H1 (cell line): ENCODE measurements around the gene TOMM40. TPM values are rescaled to one million over a fixed set of nuclear protein-coding genes. Genes with fewer than 3 reads are reported as not detected.

ENCODE experiments used
- CTCF ChIA-PET: fragments of 300-600 bp; sonication (Branson Sonifier 250); formaldehyde crosslinking; loops from one replicate; lab custom pipeline; 2021; ENCODE audit not compliant: partially characterized antibody; lab: Charles Lee
- POLR2A ChIA-PET: fragments of 300-600 bp; sonication (Branson Sonifier 250); formaldehyde crosslinking; loops from one replicate; lab custom pipeline; 2021; ENCODE audit warnings: inconsistent platforms; ENCODE audit not compliant: partially characterized antibody; lab: Charles Lee
- DNase-seq, 2 experiments: peaks; one replicate each; pipeline versions ENCODE4 v3.0.0 to v3.0.0-alpha.2; 2010 to 2022; ENCODE audit warnings: low spot score in 2 of 2, low read depth in 1 of 2, mixed read lengths in 1 of 2
- FAIRE-seq: peaks from 2 replicates; lab custom pipeline; 2011; peaks lifted over from hg19 to GRCh38; lab: Jason Lieb, UNC
- H2AFZ ChIP-seq: 2 replicates; pipeline ENCODE4 v1.8.1; 2012; ENCODE audit warnings: low read length, inconsistent platforms
- H2AK5ac ChIP-seq: 2 replicates; pipeline ENCODE4 v1.6.1; 2013; ENCODE audit warnings: low read depth, low read length
- H2BK120ac ChIP-seq: replicated peaks from 2 replicates; pipeline ENCODE3; 2013; ENCODE audit warnings: low read depth, low read length, inconsistent platforms
- H2BK12ac ChIP-seq: 2 replicates; pipeline ENCODE4 v1.6.1; 2013; ENCODE audit warnings: low read depth, low read length
- H2BK15ac ChIP-seq: 2 replicates; pipeline ENCODE4 v1.6.1; 2013; ENCODE audit warnings: low read length
- H2BK20ac ChIP-seq: 2 replicates; pipeline ENCODE4 v1.6.1; 2013; ENCODE audit warnings: low read length
- H2BK5ac ChIP-seq: 2 replicates; pipeline ENCODE4 v1.6.1; 2013; ENCODE audit warnings: low read depth, low read length
- H3K14ac ChIP-seq: 2 replicates; pipeline ENCODE4 v1.6.1; 2013; ENCODE audit warnings: inconsistent platforms; ENCODE audit not compliant: insufficient read length
- H3K18ac ChIP-seq: 2 replicates; pipeline ENCODE4 v1.6.1; 2013; ENCODE audit warnings: low read length; ENCODE audit errors: extremely low read depth
- H3K23ac ChIP-seq: 2 replicates; pipeline ENCODE4 v1.6.1; 2013; ENCODE audit warnings: inconsistent platforms; ENCODE audit not compliant: insufficient read length
- H3K23me2 ChIP-seq: 2 replicates; pipeline ENCODE4 v1.6.1; 2013; ENCODE audit warnings: low read depth, low read length
- H3K27ac ChIP-seq: 2 replicates; pipeline ENCODE4 v1.6.1; 2011; ENCODE audit warnings: low read depth, low read length, inconsistent platforms
- H3K27me3 ChIP-seq, 4 experiments: replicated peaks in 1 of 4; 1 replicate in 1 of 4; 2 replicates in 3 of 4; pipeline versions ENCODE4 v1.6.1 to v1.8.1; 2011 to 2013; ENCODE audit warnings: low read length in 3 of 4, mild to moderate bottlenecking in 3 of 4, inconsistent platforms in 2 of 4, mixed read lengths in 2 of 4, moderate library complexity in 1 of 4; ENCODE audit not compliant: control insufficient read depth in 3 of 4, insufficient read depth in 3 of 4; ENCODE audit errors: extremely low read depth in 1 of 4
- H3K36me3 ChIP-seq, 4 experiments: 2 replicates each; pipeline versions ENCODE4 v1.6.1 to v1.8.1; 2011 to 2013; ENCODE audit warnings: mild to moderate bottlenecking in 4 of 4, low read length in 3 of 4, moderate library complexity in 2 of 4, control low read depth in 1 of 4, inconsistent platforms in 1 of 4; ENCODE audit not compliant: insufficient read depth in 4 of 4, control insufficient read depth in 2 of 4
- H3K4ac ChIP-seq: replicated peaks from 2 replicates; pipeline ENCODE3; 2013; ENCODE audit warnings: low read length, low read depth, mixed read lengths, inconsistent platforms; ENCODE audit not compliant: insufficient read length
- H3K4me1 ChIP-seq, 4 experiments: replicated peaks in 1 of 4; 1 replicate in 1 of 4; 2 replicates in 3 of 4; pipeline versions ENCODE4 v1.6.1 to v1.8.1; 2011 to 2013; ENCODE audit warnings: low read length in 3 of 4, inconsistent platforms in 2 of 4, mixed read lengths in 1 of 4; ENCODE audit not compliant: insufficient read depth in 4 of 4, control insufficient read depth in 3 of 4
- H3K4me2 ChIP-seq, 2 experiments: 2 replicates each; pipeline versions ENCODE4 v1.6.1 to v1.8.1; 2011 to 2013; ENCODE audit warnings: low read depth in 2 of 2, low read length in 2 of 2, control low read depth in 1 of 2, inconsistent platforms in 1 of 2, mild to moderate bottlenecking in 1 of 2; ENCODE audit not compliant: insufficient read depth in 1 of 2
- H3K4me3 ChIP-seq, 4 experiments: fragments of 200-600, 300-600 bp in 1 of 4; sonication (generic), shearing (Covaris generic), sonication (Bioruptor Twin) in 1 of 4; 2 replicates each; pipeline versions ENCODE4 v1.5.1 to v1.8.1; 2011 to 2016; ENCODE audit warnings: low read length in 4 of 4, low read depth in 3 of 4, control low read depth in 2 of 4, inconsistent platforms in 2 of 4, mild to moderate bottlenecking in 2 of 4, mixed read lengths in 1 of 4, moderate library complexity in 1 of 4; ENCODE audit not compliant: insufficient read depth in 2 of 4; ENCODE audit errors: extremely low read depth in 1 of 4
- H3K56ac ChIP-seq: replicated peaks from 2 replicates; pipeline ENCODE3; 2013; ENCODE audit warnings: low read depth, mild to moderate bottlenecking, mixed read lengths, low read length, inconsistent platforms; ENCODE audit not compliant: insufficient read length
- H3K79me1 ChIP-seq: 2 replicates; pipeline ENCODE4 v1.6.1; 2013; ENCODE audit warnings: low read depth, low read length, control low read depth
- H3K79me2 ChIP-seq, 2 experiments: 2 replicates each; pipeline versions ENCODE4 v1.6.1 to v1.8.1; 2012 to 2013; ENCODE audit warnings: low read length in 2 of 2, mild to moderate bottlenecking in 2 of 2, inconsistent platforms in 1 of 2; ENCODE audit not compliant: insufficient read depth in 2 of 2, control insufficient read depth in 1 of 2
- H3K9ac ChIP-seq, 4 experiments: replicated peaks in 1 of 4; 1 replicate in 1 of 4; 2 replicates in 3 of 4; pipeline versions ENCODE4 v1.6.1 to v1.8.1; 2011 to 2013; ENCODE audit warnings: low read depth in 3 of 4, low read length in 3 of 4, control low read depth in 2 of 4, mild to moderate bottlenecking in 2 of 4, moderate library complexity in 2 of 4, inconsistent platforms in 1 of 4; ENCODE audit errors: extremely low read depth in 1 of 4
- H3K9me3 ChIP-seq, 2 experiments: 2 replicates each; pipeline versions ENCODE4 v1.6.1 to v1.8.1; 2012 to 2013; ENCODE audit warnings: mild to moderate bottlenecking in 2 of 2, moderate library complexity in 2 of 2, control low read depth in 1 of 2, inconsistent platforms in 1 of 2, low read depth in 1 of 2, low read length in 1 of 2, mixed read lengths in 1 of 2; ENCODE audit not compliant: insufficient read depth in 2 of 2
- H4K20me1 ChIP-seq, 2 experiments: replicated peaks in 1 of 2; 2 replicates each; pipeline versions ENCODE3 to v1.8.1; 2011 to 2013; ENCODE audit warnings: inconsistent platforms in 2 of 2, low read length in 2 of 2, mild to moderate bottlenecking in 1 of 2; ENCODE audit not compliant: insufficient read depth in 2 of 2, control insufficient read depth in 1 of 2
- H4K5ac ChIP-seq: 2 replicates; pipeline ENCODE4 v1.6.1; 2013; ENCODE audit warnings: low read length, low read depth, mixed read lengths, inconsistent platforms; ENCODE audit not compliant: insufficient read length
- H4K8ac ChIP-seq: 2 replicates; pipeline ENCODE4 v1.8.0; 2013; ENCODE audit warnings: mild to moderate bottlenecking, moderate library complexity, low read length, inconsistent platforms; ENCODE audit not compliant: insufficient read depth; ENCODE audit errors: extremely low read depth
- H4K91ac ChIP-seq: replicated peaks from 2 replicates; pipeline ENCODE3; 2013; ENCODE audit warnings: low read length, mixed read lengths, inconsistent platforms; ENCODE audit not compliant: insufficient read length
- EGR1 ChIP-seq: IDR thresholded peaks from 2 replicates; pipeline ENCODE4 v1.6.1; 2011; ENCODE audit warnings: low read depth, low read length, borderline replicate concordance
- GTF2F1 ChIP-seq: IDR thresholded peaks from 2 replicates; pipeline ENCODE4 v1.6.1; 2012; ENCODE audit warnings: low read depth, low read length, improper control_type of control experiment, borderline replicate concordance
- JUN ChIP-seq: IDR thresholded peaks from 2 replicates; pipeline ENCODE4 v1.6.1; 2011; ENCODE audit warnings: low read depth, mild to moderate bottlenecking, improper control_type of control experiment, low read length
- POLR2A ChIP-seq, 2 experiments: IDR thresholded peaks; 1 replicate in 1 of 2; 2 replicates in 1 of 2; pipeline ENCODE4 v1.6.1; 2011; ENCODE audit warnings: low read depth in 2 of 2, low read length in 2 of 2, mild to moderate bottlenecking in 2 of 2; ENCODE audit errors: control extremely low read depth in 1 of 2
- SAP30 ChIP-seq: fragments of 300-600 bp; sonication (generic); IDR thresholded peaks from 2 replicates; pipeline ENCODE4 v1.7.1; 2012; ENCODE audit warnings: low read length, moderate library complexity, mild to moderate bottlenecking, inconsistent platforms; ENCODE audit not compliant: insufficient read depth, insufficient replicate concordance
- SIN3A ChIP-seq, 2 experiments: IDR thresholded peaks in 1 of 2; conservative IDR thresholded peaks in 1 of 2; 2 replicates each; pipeline ENCODE4 v1.6.1; 2011 to 2012; ENCODE audit warnings: low read length in 2 of 2, improper control_type of control experiment in 1 of 2, low read depth in 1 of 2, mild to moderate bottlenecking in 1 of 2
- SP4 ChIP-seq: IDR thresholded peaks from 2 replicates; pipeline ENCODE4 v1.6.1; 2012; ENCODE audit warnings: low read length, inconsistent platforms
- TCF12 ChIP-seq: IDR thresholded peaks from 2 replicates; pipeline ENCODE4 v1.6.1; 2011; ENCODE audit warnings: low read depth, mild to moderate bottlenecking, low read length
- ZNF274 ChIP-seq: IDR thresholded peaks from 2 replicates; pipeline ENCODE4 v1.7.0; 2012; ENCODE audit warnings: low read length, borderline replicate concordance; ENCODE audit errors: extremely low read depth
- WGBS, 2 experiments: shearing (Covaris generic) in 1 of 2; methylation state at CpG; one replicate each; pipeline versions ENCODE4 v1.1.6 to v1.1.7; 2013 to 2015; ENCODE audit warnings: low lambda C conversion rate in 2 of 2, mixed read lengths in 2 of 2, inconsistent platforms in 1 of 2, low coverage in 1 of 2, missing lambda C conversion rate in 1 of 2; ENCODE audit not compliant: insufficient replicate concordance in 2 of 2, insufficient coverage in 1 of 2, insufficient read length in 1 of 2; ENCODE audit errors: extremely low coverage in 1 of 2, missing lambda C conversion rate in 1 of 2; 5-methylcytosine and 5-hydroxymethylcytosine counted together
- polyA plus RNA-seq, 7 experiments: library from polyadenylated mRNA; depleted of rRNA in 3 of 7; stranded (reverse) in 5 of 7; unstranded in 2 of 7; fragments of >200 nt in 5 of 7; fragments of 200-250 nt in 2 of 7; gene quantifications; 1 replicate in 5 of 7; 2 replicates in 1 of 7; 4 replicates in 1 of 7; pipeline versions ENCODE4 v1.2.1 to v1.2.3, GENCODE V29; 2011 to 2013; ENCODE audit warnings: missing spikeins in 2 of 7, mixed read lengths in 2 of 7
- total RNA-seq: library from RNA; stranded (reverse); fragmentation: NEBNext Ultra II Directional; extraction: Animal tissue kit (Norgen Biotek cat#: 25700); gene quantifications from 2 replicates; pipeline ENCODE4 v1.2.1, GENCODE V29; 2021
- TF ChIP-seq, protein P1 (sequence below), 3 experiments: IDR thresholded peaks; 1 replicate in 2 of 3; 2 replicates in 1 of 3; pipeline versions ENCODE4 v1.5.1 to v1.6.1; 2011; ENCODE audit warnings: low read length in 3 of 3, mild to moderate bottlenecking in 3 of 3, inconsistent platforms in 2 of 3, low read depth in 1 of 3, moderate library complexity in 1 of 3; ENCODE audit not compliant: insufficient read depth in 1 of 3; ENCODE audit errors: control extremely low read depth in 1 of 3
- TF ChIP-seq, protein P2 (sequence below): IDR thresholded peaks from 2 replicates; pipeline ENCODE4 v1.6.1; 2011; ENCODE audit warnings: low read depth, mild to moderate bottlenecking, low read length; ENCODE audit not compliant: insufficient read depth

Gene TOMM40
- total and polyA plus RNA-seq, 2 of the 8 experiments (the other 6 are each of a cell fraction or from before 2014, with no cell fraction given) = 154 to 179 TPM

DNA sequence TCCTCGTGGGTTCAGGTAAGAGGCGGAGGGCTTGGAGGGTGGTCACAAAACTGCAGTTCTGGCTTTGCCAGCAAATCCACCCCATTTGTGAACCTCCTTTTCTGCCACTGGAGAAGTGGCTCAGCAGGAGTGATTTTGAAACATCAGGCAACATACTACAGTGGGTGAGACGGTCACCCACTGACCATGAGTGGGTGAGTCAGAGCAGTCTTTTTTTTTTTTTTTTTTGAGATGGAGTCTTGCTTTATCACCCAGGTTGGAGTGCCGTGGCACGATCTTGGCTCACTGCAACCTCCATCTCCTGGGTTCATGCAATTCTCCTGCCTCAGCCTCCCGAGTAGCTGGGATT lies 3.0 kb downstream of the TOMM40 start:
- Histone ChIP-seq H4K5ac (no peak overlapping the region), H3K56ac (no peak overlapping the region), H2BK120ac (no peak overlapping the region), H3K27me3 (no peaks in the 10 kb centered on the region), H2AFZ (no peak overlapping the region), H3K4ac (no peak overlapping the region), H3K4me2 (no peak overlapping the region), H3K23me2 (peaks cover 17% of the 10 kb centered on the region), H2BK20ac (no peak overlapping the region), H4K91ac (no peak overlapping the region), H3K14ac (no peak overlapping the region), H3K79me1 (peaks cover 25% of the 10 kb centered on the region), H3K9me3 (no peaks in the 10 kb centered on the region), H2BK5ac (no peak overlapping the region), H4K20me1 (peaks cover 14 to 31% of the 10 kb centered on the region in 2 experiments), H2BK12ac (no peak overlapping the region), H2BK15ac (no peak overlapping the region), H3K4me1 (peaks cover 5 to 8% (median 7%) of the 10 kb centered on the region in 4 experiments), H3K36me3 (peaks cover 36 to 55% (median 42%) of the 10 kb centered on the region in 4 experiments), H3K27ac (no peak overlapping the region), H3K79me2 (peaks cover 7 to 42% of the 10 kb centered on the region in 2 experiments), H4K8ac (no peak overlapping the region), H3K4me3 (no peak overlapping the region), H3K9ac (no peak overlapping the region), H2AK5ac (no peak overlapping the region), H3K23ac (no peak overlapping the region), H3K18ac (no peak overlapping the region)
- DNase-seq (no peak), FAIRE-seq (no peak)
- CTCF ChIA-PET = interaction anchor here (1.3 to 2.1 kb wide), 2 partner anchors 8 to 10 kb away, joined by 4 to 17 read pairs; no protein-coding TSS in a partner anchor
- POLR2A ChIA-PET = interaction anchor here (1.2 to 9.8 kb wide), 7 partner anchors 12 to 87 kb away, joined by 3 to 247 read pairs (median 6); partner anchors contain the start of genes APOE and NECTIN2
- 98% methylated on average over 6 of the region's 6 CpGs; no CpG with 5 or more reads in 1 of the 2 experiments for WGBS, 2 experiments
- TF ChIP-seq GTF2F1 = no peak
- no peak for TF ChIP-seq SAP30
- no peak for TF ChIP-seq EGR1
- TF ChIP-seq TCF12 = no peak
- TF ChIP-seq JUN = no peak
- TF ChIP-seq SIN3A (conservative IDR thresholded peaks at IDR 0.05 in 1 of 2, IDR thresholded peaks at IDR 0.05 in 1 of 2; ENCODE audit: low read depth in 1 of 2, low read length in 2 of 2) = no peak
- TF ChIP-seq ZNF274 = no peak
- TF ChIP-seq, protein P1, sequence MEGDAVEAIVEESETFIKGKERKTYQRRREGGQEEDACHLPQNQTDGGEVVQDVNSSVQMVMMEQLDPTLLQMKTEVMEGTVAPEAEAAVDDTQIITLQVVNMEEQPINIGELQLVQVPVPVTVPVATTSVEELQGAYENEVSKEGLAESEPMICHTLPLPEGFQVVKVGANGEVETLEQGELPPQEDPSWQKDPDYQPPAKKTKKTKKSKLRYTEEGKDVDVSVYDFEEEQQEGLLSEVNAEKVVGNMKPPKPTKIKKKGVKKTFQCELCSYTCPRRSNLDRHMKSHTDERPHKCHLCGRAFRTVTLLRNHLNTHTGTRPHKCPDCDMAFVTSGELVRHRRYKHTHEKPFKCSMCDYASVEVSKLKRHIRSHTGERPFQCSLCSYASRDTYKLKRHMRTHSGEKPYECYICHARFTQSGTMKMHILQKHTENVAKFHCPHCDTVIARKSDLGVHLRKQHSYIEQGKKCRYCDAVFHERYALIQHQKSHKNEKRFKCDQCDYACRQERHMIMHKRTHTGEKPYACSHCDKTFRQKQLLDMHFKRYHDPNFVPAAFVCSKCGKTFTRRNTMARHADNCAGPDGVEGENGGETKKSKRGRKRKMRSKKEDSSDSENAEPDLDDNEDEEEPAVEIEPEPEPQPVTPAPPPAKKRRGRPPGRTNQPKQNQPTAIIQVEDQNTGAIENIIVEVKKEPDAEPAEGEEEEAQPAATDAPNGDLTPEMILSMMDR (IDR thresholded peaks at IDR 0.05; ENCODE audit: control extremely low read depth in 1 of 3, insufficient read depth in 1 of 3, low read depth in 1 of 3, low read length in 3 of 3) = no peak
- TF ChIP-seq, protein P2, sequence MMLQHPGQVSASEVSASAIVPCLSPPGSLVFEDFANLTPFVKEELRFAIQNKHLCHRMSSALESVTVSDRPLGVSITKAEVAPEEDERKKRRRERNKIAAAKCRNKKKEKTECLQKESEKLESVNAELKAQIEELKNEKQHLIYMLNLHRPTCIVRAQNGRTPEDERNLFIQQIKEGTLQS = no peak
- TF ChIP-seq POLR2A (IDR thresholded peaks at IDR 0.05; ENCODE audit: control extremely low read depth in 1 of 2, low read depth in 2 of 2, low read length in 2 of 2) = no peak; a peak in 1 of 3 replicates
- no peak for TF ChIP-seq SP4
